DND-41 (cell line): ENCODE results near the gene PPP1R3E.

Experiments
- ATAC-seq: fragments of 200-7000 bp; cut with Tn5 transposase; 3 replicates; pipeline ENCODE4 v1.9.1; 2021; ENCODE audit warnings: low read depth; ENCODE audit not compliant: insufficient read depth
- DNase-seq: peaks from one replicate; pipeline ENCODE4 v3.0.0-alpha.2; 2020
- H2AFZ ChIP-seq: 2 replicates; pipeline ENCODE4 v1.6.0; 2012; ENCODE audit warnings: low read depth, low read length
- H3K27ac ChIP-seq: 2 replicates; pipeline ENCODE4 v1.5.1; 2012; ENCODE audit warnings: low read length, inconsistent platforms
- H3K27me3 ChIP-seq: fragments of 200-600 bp; sonication (generic); 2 replicates; pipeline ENCODE4 v1.6.0; 2012; ENCODE audit warnings: low read length, mild to moderate bottlenecking, inconsistent platforms; ENCODE audit not compliant: insufficient read depth, poor library complexity
- H3K36me3 ChIP-seq: 2 replicates; pipeline ENCODE4 v1.5.1; 2012; ENCODE audit warnings: low read length, inconsistent platforms; ENCODE audit not compliant: insufficient read depth
- H3K4me1 ChIP-seq: 2 replicates; pipeline ENCODE4 v1.5.1; 2012; ENCODE audit warnings: mild to moderate bottlenecking, low read length; ENCODE audit not compliant: insufficient read depth
- H3K4me2 ChIP-seq: 2 replicates; pipeline ENCODE4 v1.6.0; 2012; ENCODE audit warnings: mild to moderate bottlenecking, moderate library complexity, low read length, inconsistent platforms; ENCODE audit not compliant: insufficient read depth
- H3K4me3 ChIP-seq, 2 experiments: fragments of 200-600 bp in 1 of 2; shearing (Covaris generic) in 1 of 2; 2 replicates each; pipeline ENCODE4 v1.5.1; 2012 to 2016; ENCODE audit warnings: inconsistent platforms in 2 of 2, low read length in 2 of 2, mild to moderate bottlenecking in 2 of 2, low read depth in 1 of 2, moderate library complexity in 1 of 2
- H3K79me2 ChIP-seq: 2 replicates; pipeline ENCODE4 v1.6.0; 2012; ENCODE audit warnings: low read length, inconsistent platforms; ENCODE audit not compliant: insufficient read depth
- H3K9ac ChIP-seq: 2 replicates; pipeline ENCODE4 v1.6.0; 2012; ENCODE audit warnings: low read depth, mild to moderate bottlenecking, inconsistent platforms, low read length, moderate library complexity
- H3K9me3 ChIP-seq: 2 replicates; pipeline ENCODE4 v1.5.1; 2012; ENCODE audit warnings: low read length, moderate library complexity, mild to moderate bottlenecking, inconsistent platforms; ENCODE audit not compliant: insufficient read depth, severe bottlenecking
- H4K20me1 ChIP-seq: 2 replicates; pipeline ENCODE4 v1.6.0; 2012; ENCODE audit warnings: low read length; ENCODE audit not compliant: insufficient read depth
- CTCF ChIP-seq: IDR thresholded peaks from 2 replicates; pipeline ENCODE4 v1.5.1; 2012; ENCODE audit warnings: borderline replicate concordance, low read length, moderate library complexity, mild to moderate bottlenecking; ENCODE audit not compliant: poor library complexity, severe bottlenecking; ENCODE audit errors: extremely low read depth
- EZH2 ChIP-seq: IDR thresholded peaks from 3 replicates; pipeline ENCODE4 v1.6.1; 2012; ENCODE audit warnings: borderline replicate concordance, low read depth, mild to moderate bottlenecking, moderate library complexity, low read length, inconsistent platforms; ENCODE audit not compliant: severe bottlenecking

The PPP1R3E gene

GRCh38 chr14:23345987-23346692 is 43.5 kb upstream of the PPP1R3E start:
- ATAC-seq (no peak), DNase-seq (no peak)
- Histone ChIP-seq H2AFZ (no peak overlapping the region), H3K4me3 (no peak overlapping the region), H3K9ac (no peak overlapping the region), H3K4me2 (no peak overlapping the region), H3K79me2 (no peaks in the 10 kb centered on the region), H4K20me1 (no peaks in the 10 kb centered on the region), H3K27me3 (peaks cover 9% of the 10 kb centered on the region), H3K27ac (no peak overlapping the region), H3K36me3 (no peaks in the 10 kb centered on the region), H3K4me1 (no peaks in the 10 kb centered on the region), H3K9me3 (no peaks in the 10 kb centered on the region)
- TF ChIP-seq CTCF (no peak), EZH2 (no peak)

GRCh38 chr14:23344481-23344880 is 41.8 kb upstream of the PPP1R3E start:
- Histone ChIP-seq H3K9me3 (peaks cover 9% of the 10 kb centered on the region), H3K4me3 (no peak overlapping the region), H3K4me2 (no peak overlapping the region), H3K27me3 (peaks cover 9% of the 10 kb centered on the region), H3K36me3 (no peaks in the 10 kb centered on the region), H3K9ac (no peak overlapping the region), H4K20me1 (no peaks in the 10 kb centered on the region), H3K79me2 (no peaks in the 10 kb centered on the region), H3K27ac (no peak overlapping the region), H2AFZ (no peak overlapping the region), H3K4me1 (no peaks in the 10 kb centered on the region)
- no peak for DNase-seq
- no peak for ATAC-seq
- TF ChIP-seq CTCF (peak; percentile 9), EZH2 (no peak)

GRCh38 chr14:23339506-23340268 is 37.0 kb upstream of the PPP1R3E start:
- H3K4me2 ChIP-seq, result no peak overlapping the region
- DNase-seq (no peak), ATAC-seq (no peak)
- peaks cover 6% of the 10 kb centered on the region for H3K27me3 ChIP-seq
- H3K4me1 ChIP-seq, result no peaks in the 10 kb centered on the region
- no peak overlapping the region for H3K4me3 ChIP-seq
- no peak overlapping the region for H2AFZ ChIP-seq
- no peak overlapping the region for H3K27ac ChIP-seq
- H3K9me3 ChIP-seq, result peaks cover 16% of the 10 kb centered on the region
- H4K20me1 ChIP-seq, result no peaks in the 10 kb centered on the region
- no peaks in the 10 kb centered on the region for H3K36me3 ChIP-seq
- no peaks in the 10 kb centered on the region for H3K79me2 ChIP-seq
- TF ChIP-seq EZH2, result no peak
- TF ChIP-seq CTCF, result no peak
- no peak overlapping the region for H3K9ac ChIP-seq
